ENCODE data around the gene MATN4.

Gene MATN4

GRCh38 chr20:45329497-45330319 lies 21.6 kb upstream of the MATN4 start:
- TF ChIP-seq CTCF (conservative IDR thresholded peaks at IDR 0.05; ENCODE audit: low read depth, low read length): no peak
- H3K4me3 ChIP-seq (ENCODE audit: low read length): no peak overlapping the region
- no peak for DNase-seq (ENCODE audit: low read depth)

- no peak overlapping the region for H3K4me3 ChIP-seq (ENCODE audit: low read length)
- no peak for TF ChIP-seq CTCF (conservative IDR thresholded peaks at IDR 0.05; ENCODE audit: low read depth, low read length)
- DNase-seq (ENCODE audit: low read depth): no peak
Measured at GRCh38 chr20:45328451-45328850, 20.4 kb upstream of the MATN4 start.

GRCh38 chr20:45325371-45325770 lies 17.3 kb upstream of the MATN4 start:
- no peak overlapping the region for H3K4me3 ChIP-seq (ENCODE audit: low read length)
- DNase-seq (ENCODE audit: low read depth): no peak
- no peak for TF ChIP-seq CTCF (conservative IDR thresholded peaks at IDR 0.05; ENCODE audit: low read depth, low read length)

GRCh38 chr20:45323731-45324130 lies 15.6 kb upstream of the MATN4 start:
- H3K4me3 ChIP-seq (ENCODE audit: low read length): no peak overlapping the region
- no peak for TF ChIP-seq CTCF (conservative IDR thresholded peaks at IDR 0.05; ENCODE audit: low read depth, low read length)
- DNase-seq (ENCODE audit: low read depth): no peak

- peak; percentile 20 for TF ChIP-seq CTCF (conservative IDR thresholded peaks at IDR 0.05; ENCODE audit: low read depth, low read length)
- no peak for DNase-seq (ENCODE audit: low read depth)
- H3K4me3 ChIP-seq (ENCODE audit: low read length): no peak overlapping the region
Measured at GRCh38 chr20:45322952-45323383, 14.9 kb upstream of the MATN4 start.

- TF ChIP-seq CTCF (conservative IDR thresholded peaks at IDR 0.05; ENCODE audit: low read depth, low read length): no peak
- no peak for DNase-seq (ENCODE audit: low read depth)
- no peak overlapping the region for H3K4me3 ChIP-seq (ENCODE audit: low read length)
Measured at GRCh38 chr20:45320948-45321595, 13.0 kb upstream of the MATN4 start.

GRCh38 chr20:45318948-45319347 lies 10.8 kb upstream of the MATN4 start:
- no peak overlapping the region for H3K4me3 ChIP-seq (ENCODE audit: low read length)
- no peak for TF ChIP-seq CTCF (conservative IDR thresholded peaks at IDR 0.05; ENCODE audit: low read depth, low read length)
- no peak for DNase-seq (ENCODE audit: low read depth)

Data from retinal pigment epithelial cell (primary cell).